H1 (cell line): Measurements from ENCODE around the gene ADCY2. TPM values are rescaled to one million over a fixed set of nuclear protein-coding genes. Genes with fewer than 3 reads are reported as not detected.

Source experiments
- CTCF ChIA-PET: fragments of 300-600 bp; sonication (Branson Sonifier 250); formaldehyde crosslinking; loops from one replicate; lab custom pipeline; 2021; ENCODE audit not compliant: partially characterized antibody; lab: Charles Lee
- POLR2A ChIA-PET: fragments of 300-600 bp; sonication (Branson Sonifier 250); formaldehyde crosslinking; loops from one replicate; lab custom pipeline; 2021; ENCODE audit warnings: inconsistent platforms; ENCODE audit not compliant: partially characterized antibody; lab: Charles Lee
- DNase-seq, 2 experiments: peaks; one replicate each; pipeline versions ENCODE4 v3.0.0 to v3.0.0-alpha.2; 2010 to 2022; ENCODE audit warnings: low spot score in 2 of 2, low read depth in 1 of 2, mixed read lengths in 1 of 2
- FAIRE-seq: peaks from 2 replicates; lab custom pipeline; 2011; peaks lifted over from hg19 to GRCh38; lab: Jason Lieb, UNC
- H2AFZ ChIP-seq: 2 replicates; pipeline ENCODE4 v1.8.1; 2012; ENCODE audit warnings: low read length, inconsistent platforms
- H2AK5ac ChIP-seq: 2 replicates; pipeline ENCODE4 v1.6.1; 2013; ENCODE audit warnings: low read depth, low read length
- H2BK120ac ChIP-seq: replicated peaks from 2 replicates; pipeline ENCODE3; 2013; ENCODE audit warnings: low read depth, low read length, inconsistent platforms
- H2BK12ac ChIP-seq: 2 replicates; pipeline ENCODE4 v1.6.1; 2013; ENCODE audit warnings: low read depth, low read length
- H2BK15ac ChIP-seq: 2 replicates; pipeline ENCODE4 v1.6.1; 2013; ENCODE audit warnings: low read length
- H2BK20ac ChIP-seq: 2 replicates; pipeline ENCODE4 v1.6.1; 2013; ENCODE audit warnings: low read length
- H2BK5ac ChIP-seq: 2 replicates; pipeline ENCODE4 v1.6.1; 2013; ENCODE audit warnings: low read depth, low read length
- H3K14ac ChIP-seq: 2 replicates; pipeline ENCODE4 v1.6.1; 2013; ENCODE audit warnings: inconsistent platforms; ENCODE audit not compliant: insufficient read length
- H3K18ac ChIP-seq: 2 replicates; pipeline ENCODE4 v1.6.1; 2013; ENCODE audit warnings: low read length; ENCODE audit errors: extremely low read depth
- H3K23ac ChIP-seq: 2 replicates; pipeline ENCODE4 v1.6.1; 2013; ENCODE audit warnings: inconsistent platforms; ENCODE audit not compliant: insufficient read length
- H3K23me2 ChIP-seq: 2 replicates; pipeline ENCODE4 v1.6.1; 2013; ENCODE audit warnings: low read depth, low read length
- H3K27ac ChIP-seq: 2 replicates; pipeline ENCODE4 v1.6.1; 2011; ENCODE audit warnings: low read depth, low read length, inconsistent platforms
- H3K27me3 ChIP-seq, 4 experiments: replicated peaks in 1 of 4; 1 replicate in 1 of 4; 2 replicates in 3 of 4; pipeline versions ENCODE4 v1.6.1 to v1.8.1; 2011 to 2013; ENCODE audit warnings: low read length in 3 of 4, mild to moderate bottlenecking in 3 of 4, inconsistent platforms in 2 of 4, mixed read lengths in 2 of 4, moderate library complexity in 1 of 4; ENCODE audit not compliant: control insufficient read depth in 3 of 4, insufficient read depth in 3 of 4; ENCODE audit errors: extremely low read depth in 1 of 4
- H3K36me3 ChIP-seq, 4 experiments: 2 replicates each; pipeline versions ENCODE4 v1.6.1 to v1.8.1; 2011 to 2013; ENCODE audit warnings: mild to moderate bottlenecking in 4 of 4, low read length in 3 of 4, moderate library complexity in 2 of 4, control low read depth in 1 of 4, inconsistent platforms in 1 of 4; ENCODE audit not compliant: insufficient read depth in 4 of 4, control insufficient read depth in 2 of 4
- H3K4ac ChIP-seq: replicated peaks from 2 replicates; pipeline ENCODE3; 2013; ENCODE audit warnings: low read length, low read depth, mixed read lengths, inconsistent platforms; ENCODE audit not compliant: insufficient read length
- H3K4me1 ChIP-seq, 4 experiments: replicated peaks in 1 of 4; 1 replicate in 1 of 4; 2 replicates in 3 of 4; pipeline versions ENCODE4 v1.6.1 to v1.8.1; 2011 to 2013; ENCODE audit warnings: low read length in 3 of 4, inconsistent platforms in 2 of 4, mixed read lengths in 1 of 4; ENCODE audit not compliant: insufficient read depth in 4 of 4, control insufficient read depth in 3 of 4
- H3K4me2 ChIP-seq, 2 experiments: 2 replicates each; pipeline versions ENCODE4 v1.6.1 to v1.8.1; 2011 to 2013; ENCODE audit warnings: low read depth in 2 of 2, low read length in 2 of 2, control low read depth in 1 of 2, inconsistent platforms in 1 of 2, mild to moderate bottlenecking in 1 of 2; ENCODE audit not compliant: insufficient read depth in 1 of 2
- H3K4me3 ChIP-seq, 4 experiments: fragments of 200-600, 300-600 bp in 1 of 4; sonication (generic), shearing (Covaris generic), sonication (Bioruptor Twin) in 1 of 4; 2 replicates each; pipeline versions ENCODE4 v1.5.1 to v1.8.1; 2011 to 2016; ENCODE audit warnings: low read length in 4 of 4, low read depth in 3 of 4, control low read depth in 2 of 4, inconsistent platforms in 2 of 4, mild to moderate bottlenecking in 2 of 4, mixed read lengths in 1 of 4, moderate library complexity in 1 of 4; ENCODE audit not compliant: insufficient read depth in 2 of 4; ENCODE audit errors: extremely low read depth in 1 of 4
- H3K56ac ChIP-seq: replicated peaks from 2 replicates; pipeline ENCODE3; 2013; ENCODE audit warnings: low read depth, mild to moderate bottlenecking, mixed read lengths, low read length, inconsistent platforms; ENCODE audit not compliant: insufficient read length
- H3K79me1 ChIP-seq: 2 replicates; pipeline ENCODE4 v1.6.1; 2013; ENCODE audit warnings: low read depth, low read length, control low read depth
- H3K79me2 ChIP-seq, 2 experiments: 2 replicates each; pipeline versions ENCODE4 v1.6.1 to v1.8.1; 2012 to 2013; ENCODE audit warnings: low read length in 2 of 2, mild to moderate bottlenecking in 2 of 2, inconsistent platforms in 1 of 2; ENCODE audit not compliant: insufficient read depth in 2 of 2, control insufficient read depth in 1 of 2
- H3K9ac ChIP-seq, 4 experiments: replicated peaks in 1 of 4; 1 replicate in 1 of 4; 2 replicates in 3 of 4; pipeline versions ENCODE4 v1.6.1 to v1.8.1; 2011 to 2013; ENCODE audit warnings: low read depth in 3 of 4, low read length in 3 of 4, control low read depth in 2 of 4, mild to moderate bottlenecking in 2 of 4, moderate library complexity in 2 of 4, inconsistent platforms in 1 of 4; ENCODE audit errors: extremely low read depth in 1 of 4
- H3K9me3 ChIP-seq, 2 experiments: 2 replicates each; pipeline versions ENCODE4 v1.6.1 to v1.8.1; 2012 to 2013; ENCODE audit warnings: mild to moderate bottlenecking in 2 of 2, moderate library complexity in 2 of 2, control low read depth in 1 of 2, inconsistent platforms in 1 of 2, low read depth in 1 of 2, low read length in 1 of 2, mixed read lengths in 1 of 2; ENCODE audit not compliant: insufficient read depth in 2 of 2
- H4K20me1 ChIP-seq, 2 experiments: replicated peaks in 1 of 2; 2 replicates each; pipeline versions ENCODE3 to v1.8.1; 2011 to 2013; ENCODE audit warnings: inconsistent platforms in 2 of 2, low read length in 2 of 2, mild to moderate bottlenecking in 1 of 2; ENCODE audit not compliant: insufficient read depth in 2 of 2, control insufficient read depth in 1 of 2
- H4K5ac ChIP-seq: 2 replicates; pipeline ENCODE4 v1.6.1; 2013; ENCODE audit warnings: low read length, low read depth, mixed read lengths, inconsistent platforms; ENCODE audit not compliant: insufficient read length
- H4K8ac ChIP-seq: 2 replicates; pipeline ENCODE4 v1.8.0; 2013; ENCODE audit warnings: mild to moderate bottlenecking, moderate library complexity, low read length, inconsistent platforms; ENCODE audit not compliant: insufficient read depth; ENCODE audit errors: extremely low read depth
- H4K91ac ChIP-seq: replicated peaks from 2 replicates; pipeline ENCODE3; 2013; ENCODE audit warnings: low read length, mixed read lengths, inconsistent platforms; ENCODE audit not compliant: insufficient read length
- ATF2 ChIP-seq: IDR thresholded peaks from 2 replicates; pipeline ENCODE4 v1.6.1; 2012; ENCODE audit warnings: low read length, inconsistent platforms
- BRCA1 ChIP-seq: IDR thresholded peaks from 2 replicates; pipeline ENCODE4 v1.6.1; 2012; ENCODE audit warnings: low read depth, low read length, improper control_type of control experiment
- CHD1 ChIP-seq: IDR thresholded peaks from 2 replicates; pipeline ENCODE4 v1.6.1; 2012; ENCODE audit warnings: low read depth, low read length, improper control_type of control experiment
- EGR1 ChIP-seq: IDR thresholded peaks from 2 replicates; pipeline ENCODE4 v1.6.1; 2011; ENCODE audit warnings: low read depth, low read length, borderline replicate concordance
- FOSL1 ChIP-seq: IDR thresholded peaks from 2 replicates; pipeline ENCODE4 v1.6.1; 2011; ENCODE audit warnings: mild to moderate bottlenecking, low read depth, low read length, moderate library complexity; ENCODE audit not compliant: insufficient read depth
- GTF2F1 ChIP-seq: IDR thresholded peaks from 2 replicates; pipeline ENCODE4 v1.6.1; 2012; ENCODE audit warnings: low read depth, low read length, improper control_type of control experiment, borderline replicate concordance
- KDM5A ChIP-seq: fragments of 200-600 bp; IDR thresholded peaks from 2 replicates; pipeline ENCODE4 v1.7.1; 2012; ENCODE audit warnings: mild to moderate bottlenecking, low read length, inconsistent platforms, mixed read lengths
- NANOG ChIP-seq: IDR thresholded peaks from 2 replicates; pipeline ENCODE4 v1.6.1; 2011; ENCODE audit warnings: low read length, low read depth, mild to moderate bottlenecking, inconsistent platforms; ENCODE audit not compliant: insufficient read depth, poor library complexity, severe bottlenecking
- SIRT6 ChIP-seq: IDR thresholded peaks from one replicate; pipeline ENCODE4 v1.7.1; 2012; ENCODE audit warnings: low read length, inconsistent platforms
- SUZ12 ChIP-seq: fragments of 200-600 bp; sonication (generic); IDR thresholded peaks from 2 replicates; pipeline ENCODE4 v1.6.1; 2012; ENCODE audit warnings: mild to moderate bottlenecking, inconsistent platforms, low read length, moderate library complexity, mixed read lengths
- WGBS, 2 experiments: shearing (Covaris generic) in 1 of 2; methylation state at CpG; one replicate each; pipeline versions ENCODE4 v1.1.6 to v1.1.7; 2013 to 2015; ENCODE audit warnings: low lambda C conversion rate in 2 of 2, mixed read lengths in 2 of 2, inconsistent platforms in 1 of 2, low coverage in 1 of 2, missing lambda C conversion rate in 1 of 2; ENCODE audit not compliant: insufficient replicate concordance in 2 of 2, insufficient coverage in 1 of 2, insufficient read length in 1 of 2; ENCODE audit errors: extremely low coverage in 1 of 2, missing lambda C conversion rate in 1 of 2; 5-methylcytosine and 5-hydroxymethylcytosine counted together
- polyA plus RNA-seq, 7 experiments: library from polyadenylated mRNA; depleted of rRNA in 3 of 7; stranded (reverse) in 5 of 7; unstranded in 2 of 7; fragments of >200 nt in 5 of 7; fragments of 200-250 nt in 2 of 7; gene quantifications; 1 replicate in 5 of 7; 2 replicates in 1 of 7; 4 replicates in 1 of 7; pipeline versions ENCODE4 v1.2.1 to v1.2.3, GENCODE V29; 2011 to 2013; ENCODE audit warnings: missing spikeins in 2 of 7, mixed read lengths in 2 of 7
- total RNA-seq: library from RNA; stranded (reverse); fragmentation: NEBNext Ultra II Directional; extraction: Animal tissue kit (Norgen Biotek cat#: 25700); gene quantifications from 2 replicates; pipeline ENCODE4 v1.2.1, GENCODE V29; 2021

Gene ADCY2
- total and polyA plus RNA-seq, 2 of the 8 experiments (the other 6 are each of a cell fraction or from before 2014, with no cell fraction given) = 35.8 to 122 TPM

- Histone ChIP-seq H3K14ac (no peak overlapping the region), H2BK5ac (no peak overlapping the region), H3K23ac (no peak overlapping the region), H2BK120ac (no peak overlapping the region), H4K5ac (no peak overlapping the region), H3K36me3 (peaks cover 0 to 14% (median 0%) of the 10 kb centered on the region in 4 experiments; a peak in 1 of 8 replicates), H2AK5ac (no peak overlapping the region), H3K9ac (no peak overlapping the region), H3K4me3 (no peak overlapping the region), H4K20me1 (no peaks in the 10 kb centered on the region), H4K91ac (no peak overlapping the region), H3K4me2 (no peak overlapping the region), H3K9me3 (no peaks in the 10 kb centered on the region), H3K4me1 (peaks cover 0 to 5% (median 0%) of the 10 kb centered on the region in 4 experiments; a peak in 3 of 7 replicates), H3K27me3 (no peaks in the 10 kb centered on the region), H3K56ac (no peak overlapping the region), H3K27ac (no peak overlapping the region), H3K79me1 (0 out of 2 replicates have a peak, but pooled peaks cover 2% of the 10 kb centered on the region), H4K8ac (no peak overlapping the region), H3K4ac (no peak overlapping the region), H3K18ac (no peak overlapping the region), H2BK15ac (no peak overlapping the region), H2BK20ac (no peak overlapping the region), H2BK12ac (no peak overlapping the region), H3K23me2 (no peaks in the 10 kb centered on the region), H2AFZ (no peak overlapping the region), H3K79me2 (no peaks in the 10 kb centered on the region)
- CTCF ChIA-PET = interaction anchor here (0.7 to 1.6 kb wide), 2 partner anchors 24 to 33 kb away, joined by 3 to 6 read pairs; no protein-coding TSS in a partner anchor
- POLR2A ChIA-PET = no interaction called here
- 82% methylated on average over 10 of the region's 10 CpGs; no CpG with 5 or more reads in 1 of the 2 experiments for WGBS, 2 experiments
- FAIRE-seq = no peak
- no peak for DNase-seq
- TF ChIP-seq ATF2 = no peak
- TF ChIP-seq GTF2F1 = no peak
- TF ChIP-seq NANOG = no peak
- no peak for TF ChIP-seq SUZ12
- no peak for TF ChIP-seq KDM5A
- TF ChIP-seq SIRT6 = no peak
- TF ChIP-seq FOSL1 = no peak
- no peak for TF ChIP-seq CHD1
- TF ChIP-seq BRCA1 = no peak
- no peak for TF ChIP-seq EGR1
Observed at GRCh38 chr5:7779019-7780005, 383.4 kb downstream of the ADCY2 start.
